Prostate gland (tissue), 2 donors: ENCODE measurements around the gene CRIP1.
A peak's percentile ranks its signal among the peaks of the same experiment; 100 is the strongest.

Experiments used
- CTCF ChIP-seq, 4 experiments: fragments of 200-600 bp in 2 of 4; fragments of 450-650 bp in 2 of 4; sonication (generic) in 2 of 4; IDR thresholded peaks; 1 replicate in 3 of 4; 2 replicates in 1 of 4; pipeline ENCODE4 v1.5.1; 2016 to 2019; ENCODE audit warnings: antibody characterized with exemption in 4 of 4, mild to moderate bottlenecking in 2 of 4, moderate library complexity in 2 of 4
- POLR2A ChIP-seq: fragments of 450-650 bp; IDR thresholded peaks from one replicate; pipeline ENCODE4 v1.6.1; 2016; ENCODE audit warnings: antibody characterized with exemption, mild to moderate bottlenecking
- POLR2AphosphoS5 ChIP-seq: sonication (generic); formaldehyde crosslinking; IDR thresholded peaks from one replicate; pipeline ENCODE4 v1.6.1; 2017; ENCODE audit warnings: antibody characterized with exemption

- TF ChIP-seq POLR2A (peak; percentile 35), CTCF (IDR thresholded peaks at IDR 0.05) (no peak), POLR2AphosphoS5 (no peak)
Observed at GRCh38 chr14:105475269-105476096, 11.2 kb upstream of the CRIP1 start.
